Activated T-helper 2 cell treated with anti-CD3 and anti-CD28 coated beads, Interferon-gamma antibody, Interleukin-2, Interleukin-4, amounts not matched to agents 10 μg/mL and 5 μg/mL and 100 μg/mL, durations not matched to agents 14 hours and 24 hours and 36 hours (primary cell): ENCODE measurements around the gene PIGO. TPM values are rescaled to one million over a fixed set of nuclear protein-coding genes. Genes with fewer than 3 reads are reported as not detected.

Experiments used
- DNase-seq: peaks from one replicate; pipeline ENCODE4 v3.0.0; 2021; ENCODE audit warnings: low spot score
- H3K27ac Mint-ChIP-seq: one replicate; pipeline ENCODE4 v1.8.0; 2021; ENCODE audit warnings: mixed read lengths
- H3K27me3 Mint-ChIP-seq: one replicate; pipeline ENCODE4 v1.8.0; 2021; ENCODE audit warnings: low read depth, mixed read lengths
- H3K36me3 Mint-ChIP-seq: one replicate; pipeline ENCODE4 v1.8.0; 2021; ENCODE audit warnings: low read depth, mixed read lengths
- H3K4me1 Mint-ChIP-seq: one replicate; pipeline ENCODE4 v1.8.0; 2021; ENCODE audit warnings: low read depth, mixed read lengths
- H3K4me3 Mint-ChIP-seq: one replicate; pipeline ENCODE4 v1.8.0; 2021; ENCODE audit warnings: low read depth, mild to moderate bottlenecking, moderate library complexity, mixed read lengths
- H3K9me3 Mint-ChIP-seq: one replicate; pipeline ENCODE4 v1.8.0; 2021; ENCODE audit warnings: mixed read lengths
- intact Hi-C: fragments of 100-400 bp; cut with micrococcal nuclease; formaldehyde crosslinking; loops from one replicate; pipeline ENCODE4 v1.15.1; 2023
- total RNA-seq: library from RNA; stranded (reverse); gene quantifications from 2 replicates; pipeline ENCODE4 v1.2.3, GENCODE V29; 2022

Gene PIGO
- total RNA-seq, 1 donor from 2014 or later = 33.0 TPM

DNA sequence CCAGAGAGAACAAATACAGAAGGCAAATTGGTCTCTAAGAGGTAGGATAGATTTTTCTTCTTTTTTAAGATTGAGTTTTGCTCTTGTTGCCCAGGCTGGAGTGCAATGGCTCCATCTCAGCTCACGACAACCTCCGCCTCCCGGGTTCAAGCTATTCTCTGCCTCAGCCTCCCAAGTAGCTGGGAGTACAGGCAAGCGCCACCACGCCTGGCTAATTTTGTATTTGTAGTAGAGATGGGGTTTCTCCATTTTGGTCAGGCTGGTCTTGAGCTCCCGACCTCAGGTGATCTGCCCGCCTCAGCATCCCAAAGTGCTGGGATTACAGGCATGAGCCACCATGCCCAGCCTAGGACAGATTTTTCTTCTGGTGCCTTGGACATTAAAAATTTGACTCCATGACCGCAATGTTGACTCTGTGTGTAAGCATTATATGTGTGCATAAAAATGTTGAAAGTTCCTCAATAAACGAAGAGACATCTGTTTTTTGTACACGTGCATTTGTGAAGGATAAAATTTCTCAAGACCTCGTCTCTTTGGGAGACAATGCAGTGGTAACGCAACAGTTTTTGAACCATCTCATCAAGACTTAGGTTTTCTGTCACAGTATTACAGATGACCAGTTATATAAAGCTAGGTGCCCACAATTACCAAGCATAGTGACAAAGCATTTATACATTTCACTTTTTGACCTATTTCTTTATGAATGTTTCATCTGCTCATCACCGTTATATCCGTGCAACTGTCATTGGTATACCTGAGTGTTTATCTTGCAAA lies 41.3 kb downstream of the PIGO start:
- Mint-ChIP-seq H3K36me3 (peaks cover 73% of the 10 kb centered on the region), H3K4me1 (peaks cover 4% of the 10 kb centered on the region), H3K9me3 (no peaks in the 10 kb centered on the region), H3K4me3 (no peak overlapping the region), H3K27me3 (no peaks in the 10 kb centered on the region), H3K27ac (no peak overlapping the region)
- intact Hi-C loops = no loop called here
- no peak for DNase-seq

DNA sequence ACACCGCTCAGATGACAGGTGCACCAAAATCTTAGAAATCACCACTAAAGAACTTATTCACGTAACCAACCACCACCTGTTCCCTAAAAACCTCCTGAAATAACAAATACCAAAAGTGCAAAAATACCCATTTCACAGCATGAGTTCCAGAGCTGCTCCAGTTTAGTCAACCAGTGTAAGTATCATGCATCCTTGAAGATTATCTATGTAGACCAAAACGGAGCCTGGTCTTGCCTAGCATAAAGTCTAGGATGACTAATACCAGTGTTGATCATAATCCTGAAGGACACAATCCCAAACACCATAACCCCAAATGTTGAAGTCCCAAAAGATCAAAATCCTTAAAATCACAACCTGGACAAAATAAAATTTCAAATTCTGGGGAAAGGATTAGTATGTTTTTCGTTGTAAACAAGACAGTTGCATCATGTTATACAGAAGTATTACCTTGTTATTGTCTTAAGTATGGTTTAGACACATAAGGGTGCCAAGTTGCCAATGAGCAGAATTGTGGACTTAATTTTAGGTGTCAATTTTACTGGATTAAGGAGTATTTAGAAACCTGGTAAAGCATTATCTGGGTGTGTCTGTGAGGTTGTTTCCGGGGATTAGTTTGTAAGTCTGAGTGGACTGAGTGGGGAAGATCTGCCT lies 42.1 kb downstream of the PIGO start:
- Mint-ChIP-seq H3K27ac (no peak overlapping the region), H3K36me3 (peaks cover 72% of the 10 kb centered on the region), H3K9me3 (no peaks in the 10 kb centered on the region), H3K27me3 (no peaks in the 10 kb centered on the region), H3K4me1 (peaks cover 4% of the 10 kb centered on the region), H3K4me3 (no peak overlapping the region)
- intact Hi-C loops = no loop called here
- no peak for DNase-seq

DNA sequence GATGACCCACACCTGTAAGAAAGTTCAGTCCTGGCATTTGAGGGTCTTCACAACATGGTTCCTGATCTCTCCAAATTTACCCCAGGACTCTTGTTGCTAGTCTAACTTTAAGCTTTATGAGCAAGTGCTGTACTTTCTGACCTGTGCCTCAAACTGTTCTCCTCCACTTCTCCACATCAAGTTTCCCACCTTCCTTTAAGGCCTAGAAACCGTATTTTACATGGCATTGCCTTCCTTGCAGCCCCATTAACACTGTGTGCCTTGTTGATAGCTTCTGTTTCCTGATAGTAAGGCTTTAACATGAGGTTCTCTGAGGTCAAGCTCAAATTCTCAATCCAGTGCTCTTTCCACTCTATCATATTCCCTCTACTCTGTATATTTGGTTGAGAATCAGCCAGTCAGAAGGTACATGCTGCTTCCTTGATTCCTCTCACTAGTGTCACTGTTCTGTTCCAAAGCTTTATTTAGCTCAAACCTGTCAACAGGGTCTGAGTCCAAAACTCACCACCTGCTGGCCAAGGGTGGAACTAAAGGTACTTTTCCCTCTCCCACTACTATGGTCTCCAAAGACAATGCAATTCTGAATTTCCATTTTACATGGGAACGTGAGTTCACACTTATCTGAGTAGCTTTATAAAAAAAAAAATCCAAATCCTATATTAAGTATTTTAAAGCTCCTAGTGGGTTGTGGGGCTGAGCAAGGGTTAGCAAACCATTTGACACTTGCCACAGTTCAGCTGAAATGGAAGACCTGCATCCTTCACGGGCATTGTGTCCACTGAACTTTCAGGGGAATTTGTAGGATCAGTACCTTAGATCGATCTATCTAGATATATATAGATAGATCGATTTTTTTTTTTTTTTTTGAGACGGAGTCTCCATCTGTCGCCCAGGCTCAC lies 45.1 kb downstream of the PIGO start:
- peak; percentile 33 for DNase-seq
- peaks cover 4% of the 10 kb centered on the region for H3K4me1 Mint-ChIP-seq
- H3K27ac Mint-ChIP-seq = peak overlapping the region; percentile 48
- intact Hi-C loops = loop anchor here (1.0 kb wide), 1 partner anchor 152 kb away; no protein-coding TSS in a partner anchor
- no peak overlapping the region for H3K4me3 Mint-ChIP-seq
- no peaks in the 10 kb centered on the region for H3K27me3 Mint-ChIP-seq
- H3K36me3 Mint-ChIP-seq = peaks cover 57% of the 10 kb centered on the region
- no peaks in the 10 kb centered on the region for H3K9me3 Mint-ChIP-seq

DNA sequence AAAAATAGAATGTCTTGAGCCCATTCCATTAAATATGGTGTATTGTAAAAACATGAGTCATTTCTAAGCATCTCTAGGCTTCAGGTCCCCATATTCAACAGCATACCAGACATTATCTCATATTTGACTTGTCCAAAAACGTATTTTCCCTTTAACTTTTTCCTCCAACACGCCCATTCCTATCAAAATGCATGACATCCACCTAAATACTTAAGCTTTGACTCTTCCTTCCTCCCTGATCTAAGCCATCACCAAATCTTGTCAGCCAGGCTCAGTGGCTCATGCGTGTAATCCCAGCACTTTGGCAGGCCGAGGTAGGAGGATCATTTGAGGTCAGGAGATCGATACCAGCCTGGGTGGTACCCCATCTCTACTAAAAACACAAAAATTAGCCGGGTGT lies 47.9 kb downstream of the PIGO start:
- DNase-seq = no peak
- intact Hi-C loops = no loop called here
- Mint-ChIP-seq H3K4me1 (peaks cover 4% of the 10 kb centered on the region), H3K9me3 (no peaks in the 10 kb centered on the region), H3K27ac (no peak overlapping the region), H3K36me3 (peaks cover 33% of the 10 kb centered on the region), H3K27me3 (no peaks in the 10 kb centered on the region), H3K4me3 (no peak overlapping the region)

DNA sequence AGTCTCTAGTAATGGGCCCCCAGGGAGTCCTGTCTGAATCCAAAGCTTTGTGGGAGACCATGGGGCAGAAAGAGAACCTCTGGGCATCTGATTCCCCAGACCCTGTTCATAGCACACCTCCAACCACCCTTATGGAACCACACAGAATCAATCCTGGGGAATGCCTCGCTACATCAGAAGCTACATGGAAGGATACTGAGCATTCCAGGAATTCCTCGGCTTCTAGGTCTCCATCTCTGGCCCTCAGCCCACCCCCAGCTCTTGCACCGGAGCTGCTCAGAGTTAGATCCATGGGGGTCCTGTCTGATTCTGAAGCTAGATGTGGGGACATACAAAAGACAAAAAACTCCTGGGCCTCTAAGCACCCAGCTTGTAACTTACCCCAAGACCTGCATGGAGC lies 52.3 kb downstream of the PIGO start:
- intact Hi-C loops = no loop called here
- H3K9me3 Mint-ChIP-seq = no peaks in the 10 kb centered on the region
- DNase-seq = no peak
- H3K4me1 Mint-ChIP-seq = no peaks in the 10 kb centered on the region
- H3K27me3 Mint-ChIP-seq = no peaks in the 10 kb centered on the region
- H3K36me3 Mint-ChIP-seq = peaks cover 10% of the 10 kb centered on the region
- H3K27ac Mint-ChIP-seq = no peak overlapping the region
- no peak overlapping the region for H3K4me3 Mint-ChIP-seq

DNA sequence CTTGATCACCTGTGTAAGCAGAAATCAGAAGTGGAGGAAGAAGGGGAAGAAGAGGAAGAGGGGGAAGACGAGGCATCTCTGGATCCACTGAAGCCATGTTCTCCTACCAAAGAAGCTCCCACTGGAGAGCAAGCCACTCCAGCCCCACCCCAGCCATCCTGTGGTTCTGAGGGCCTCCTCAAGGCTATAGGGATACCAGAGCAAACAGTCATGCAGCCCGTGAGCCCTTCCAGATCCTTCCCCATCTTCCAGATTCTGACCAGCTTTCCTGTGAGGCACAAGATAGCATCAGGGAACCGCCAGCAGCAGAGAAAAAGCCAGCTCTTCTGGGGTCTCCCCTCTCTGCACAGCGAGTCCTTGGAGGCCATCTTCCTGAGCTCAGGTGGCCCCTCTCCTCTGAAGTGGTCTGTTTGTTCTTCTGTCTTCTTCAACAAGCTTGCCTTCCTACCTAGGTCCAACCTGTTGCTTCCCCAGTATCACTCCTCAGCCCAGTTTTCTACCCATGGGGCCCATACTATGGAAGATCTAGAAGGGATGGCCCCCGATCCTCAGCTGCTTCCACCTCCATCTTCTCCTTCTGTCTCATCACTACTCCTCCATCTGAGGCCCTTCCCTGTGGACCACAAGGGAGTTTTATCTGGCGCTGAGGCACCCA lies 53.4 kb downstream of the PIGO start:
- intact Hi-C loops = no loop called here
- H3K27ac Mint-ChIP-seq = no peak overlapping the region
- H3K4me1 Mint-ChIP-seq = no peaks in the 10 kb centered on the region
- no peak overlapping the region for H3K4me3 Mint-ChIP-seq
- DNase-seq = no peak
- no peaks in the 10 kb centered on the region for H3K36me3 Mint-ChIP-seq
- H3K27me3 Mint-ChIP-seq = no peaks in the 10 kb centered on the region
- no peaks in the 10 kb centered on the region for H3K9me3 Mint-ChIP-seq

DNA sequence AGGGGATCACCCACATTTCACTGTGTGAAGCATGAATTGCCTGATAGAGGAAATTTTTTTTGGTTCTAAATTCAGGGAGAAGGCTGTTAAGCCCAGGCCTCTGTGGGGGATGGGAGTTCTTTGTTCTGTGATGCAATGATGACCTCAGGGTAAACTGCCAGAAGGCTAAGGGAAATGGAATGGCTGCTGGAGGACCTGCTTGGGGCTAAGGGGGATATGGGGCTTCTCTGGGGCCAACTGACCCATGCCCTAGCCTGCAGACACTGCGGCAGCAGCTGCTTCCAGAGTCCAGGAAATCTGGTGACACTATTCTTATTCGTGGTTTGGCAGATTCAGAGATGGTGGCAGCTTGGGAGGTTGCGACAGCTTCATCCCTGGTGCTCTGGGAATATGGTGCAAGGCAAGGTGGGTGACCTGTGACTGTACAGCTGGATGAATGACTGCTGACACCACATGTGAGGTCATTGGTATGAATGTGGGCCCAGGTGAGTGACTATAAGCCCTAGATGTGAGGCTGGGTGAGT lies 54.2 kb downstream of the PIGO start:
- intact Hi-C loops = no loop called here
- Mint-ChIP-seq H3K27ac (no peak overlapping the region), H3K36me3 (no peaks in the 10 kb centered on the region), H3K27me3 (no peaks in the 10 kb centered on the region), H3K4me1 (no peaks in the 10 kb centered on the region), H3K4me3 (no peak overlapping the region), H3K9me3 (no peaks in the 10 kb centered on the region)
- no peak for DNase-seq

Other genes with a start within 250 kb of the PIGO start
- gene PHF24, start 138.3 kb downstream of the PIGO start, total RNA-seq = 0.11 TPM in 1 of 2 replicates, not detected in the other
- gene DNAJB5, start 106.8 kb downstream of the PIGO start, total RNA-seq = 7.5 and 11.3 TPM in 2 replicates
- gene VCP, start 24.0 kb downstream of the PIGO start, total RNA-seq = 361 and 366 TPM in 2 replicates
- gene FANCG, start 16.6 kb downstream of the PIGO start, total RNA-seq = 102 and 107 TPM in 2 replicates
- gene STOML2, start 6.5 kb upstream of the PIGO start, total RNA-seq = 211 and 214 TPM in 2 replicates
- 7.0 and 7.3 TPM in 2 replicates for gene ATOSB, start 19.3 kb upstream of the PIGO start, total RNA-seq
- gene UNC13B, start 65.4 kb upstream of the PIGO start, total RNA-seq = 0.83 and 0.84 TPM in 2 replicates